SK-N-SH (cell line): Measurements from ENCODE around the gene CYP4F11. TPM values are rescaled to one million over a fixed set of nuclear protein-coding genes. Genes with fewer than 3 reads are reported as not detected.

ENCODE experiments used
- CTCF ChIA-PET: fragments of 300-600, 350-600 bp; formaldehyde crosslinking; extraction: SDS; loops from one replicate; lab custom pipeline; 2021; lab: Yijun Ruan, JAX
- POLR2A ChIA-PET: fragments of 350-600 bp; sonication (Branson Sonifier 250); formaldehyde crosslinking; extraction: SDS; loops from one replicate; lab custom pipeline; 2020; ENCODE audit warnings: antibody characterized with exemption, inconsistent platforms; lab: Yijun Ruan, JAX
- DNase-seq: peaks from one replicate; pipeline ENCODE4 v3.0.0; 2012
- H2AFZ ChIP-seq: fragments of 200-600 bp; sonication (generic); 2 replicates; pipeline ENCODE4 v1.8.1; 2016; ENCODE audit warnings: antibody characterized with exemption, mild to moderate bottlenecking, low read depth
- H3F3A ChIP-seq: fragments of 200-600 bp; sonication (generic); replicated peaks from 2 replicates; pipeline ENCODE3; 2016; ENCODE audit warnings: antibody characterized with exemption, mild to moderate bottlenecking; ENCODE audit not compliant: insufficient read depth
- H3K27ac ChIP-seq, 2 experiments: fragments of 200-500 bp in 1 of 2; fragments of 200-600 bp in 1 of 2; sonication (Bioruptor generic) in 1 of 2; sonication (generic), shearing (Covaris generic) in 1 of 2; 2 replicates each; pipeline versions ENCODE4 v1.5.1 to v1.6.1; 2014 to 2016; ENCODE audit warnings: low read depth in 2 of 2, inconsistent platforms in 1 of 2, low read length in 1 of 2, mild to moderate bottlenecking in 1 of 2, mixed read lengths in 1 of 2
- H3K27me3 ChIP-seq: fragments of 200-600 bp; sonication (generic), shearing (Covaris generic); 2 replicates; pipeline ENCODE4 v1.6.1; 2016; ENCODE audit warnings: mixed run types; ENCODE audit not compliant: insufficient read depth
- H3K36me3 ChIP-seq, 2 experiments: fragments of 200-500 bp in 1 of 2; fragments of 200-600 bp in 1 of 2; sonication (Bioruptor generic) in 1 of 2; sonication (generic) in 1 of 2; replicated peaks in 1 of 2; 2 replicates each; pipeline versions ENCODE3 to v1.5.1; 2014 to 2016; ENCODE audit warnings: low read length in 1 of 2, mild to moderate bottlenecking in 1 of 2; ENCODE audit not compliant: insufficient read depth in 2 of 2, control insufficient read depth in 1 of 2
- H3K4me1 ChIP-seq, 2 experiments: fragments of 200-500 bp in 1 of 2; fragments of 200-600 bp in 1 of 2; sonication (Bioruptor generic) in 1 of 2; sonication (generic), shearing (Covaris generic) in 1 of 2; 2 replicates each; pipeline versions ENCODE4 v1.5.1 to v1.6.1; 2014 to 2016; ENCODE audit warnings: low read depth in 1 of 2, low read length in 1 of 2, mixed run types in 1 of 2; ENCODE audit not compliant: insufficient read depth in 2 of 2, control insufficient read depth in 1 of 2
- H3K4me2 ChIP-seq: fragments of 200-600 bp; sonication (generic), shearing (Covaris generic); 2 replicates; pipeline ENCODE4 v1.6.1; 2017; ENCODE audit warnings: mixed run types
- H3K4me3 ChIP-seq, 2 experiments: fragments of 200-500 bp in 1 of 2; fragments of 200-600 bp in 1 of 2; sonication (Bioruptor generic) in 1 of 2; sonication (generic), shearing (Covaris generic) in 1 of 2; 2 replicates each; pipeline versions ENCODE4 v1.5.1 to v1.8.1; 2014 to 2016; ENCODE audit warnings: low read depth in 2 of 2, inconsistent platforms in 1 of 2, low read length in 1 of 2, mild to moderate bottlenecking in 1 of 2, mixed read lengths in 1 of 2, moderate library complexity in 1 of 2
- H3K79me2 ChIP-seq: fragments of 200-600 bp; sonication (generic); 2 replicates; pipeline ENCODE4 v1.8.1; 2017; ENCODE audit warnings: mild to moderate bottlenecking; ENCODE audit not compliant: insufficient read depth
- H3K9ac ChIP-seq: fragments of 200-600 bp; sonication (generic); 2 replicates; pipeline ENCODE4 v1.6.1; 2017; ENCODE audit warnings: mixed run types
- H3K9me2 ChIP-seq: fragments of 200-600 bp; sonication (generic); 2 replicates; pipeline ENCODE4 v1.6.1; 2017; ENCODE audit warnings: mixed run types
- H3K9me3 ChIP-seq: fragments of 200-600 bp; sonication (generic); 2 replicates; pipeline ENCODE4 v1.6.1; 2017; ENCODE audit warnings: mixed run types, mild to moderate bottlenecking, moderate library complexity
- H4K20me1 ChIP-seq: fragments of 200-600 bp; sonication (generic); 2 replicates; pipeline ENCODE4 v1.6.1; 2017; ENCODE audit warnings: mild to moderate bottlenecking, mixed run types; ENCODE audit not compliant: insufficient read depth
- EP300 ChIP-seq, 2 experiments: IDR thresholded peaks; 2 replicates each; pipeline versions ENCODE4 v1.4.0 to v1.6.1; 2012; ENCODE audit warnings: borderline replicate concordance in 1 of 2, low read depth in 1 of 2, low read length in 1 of 2
- EZH2phosphoT487 ChIP-seq: fragments of 200-600 bp; sonication (generic); IDR thresholded peaks from 2 replicates; pipeline ENCODE4 v1.6.1; 2017; ENCODE audit warnings: low read depth, mixed run types, mild to moderate bottlenecking, antibody characterized with exemption, moderate library complexity, borderline replicate concordance
- FOXJ3 ChIP-seq: sonication (generic); formaldehyde crosslinking; IDR thresholded peaks from 2 replicates; pipeline ENCODE4 v1.5.1; 2020; ENCODE audit warnings: mild to moderate bottlenecking, missing genetic modification reagents
- MAX ChIP-seq: IDR thresholded peaks from 2 replicates; pipeline ENCODE4 v1.4.0; 2012; ENCODE audit warnings: low read depth
- MEF2A ChIP-seq: IDR thresholded peaks from 2 replicates; pipeline ENCODE4 v1.4.0; 2012; ENCODE audit warnings: low read depth, borderline replicate concordance
- MXI1 ChIP-seq: IDR thresholded peaks from 2 replicates; pipeline ENCODE4 v1.6.1; 2012; ENCODE audit warnings: mild to moderate bottlenecking, low read depth, low read length, improper control_type of control experiment
- NRF1 ChIP-seq: IDR thresholded peaks from 2 replicates; pipeline ENCODE4 v1.6.1; 2012; ENCODE audit warnings: low read depth, mild to moderate bottlenecking, low read length
- PBX3 ChIP-seq: IDR thresholded peaks from 2 replicates; pipeline ENCODE4; 2012
- POLR2AphosphoS5 ChIP-seq: IDR thresholded peaks from 2 replicates; pipeline ENCODE4 v1.6.1; 2012; ENCODE audit warnings: low read depth, low read length
- RCOR1 ChIP-seq: fragments of 150-350 bp; IDR thresholded peaks from 2 replicates; pipeline ENCODE4 v1.6.1; 2017; ENCODE audit warnings: antibody characterized with exemption, low read length
- RFX5 ChIP-seq: IDR thresholded peaks from 2 replicates; pipeline ENCODE4 v1.6.1; 2012; ENCODE audit warnings: mild to moderate bottlenecking, improper control_type of control experiment, low read length
- RXRA ChIP-seq: IDR thresholded peaks from 2 replicates; pipeline ENCODE4 v1.4.0; 2012; ENCODE audit warnings: low read depth, mild to moderate bottlenecking, borderline replicate concordance
- SIN3A ChIP-seq: IDR thresholded peaks from 2 replicates; pipeline ENCODE4 v1.6.1; 2012; ENCODE audit warnings: low read depth, mild to moderate bottlenecking, low read length, moderate library complexity, borderline replicate concordance
- TEAD4 ChIP-seq: IDR thresholded peaks from 2 replicates; pipeline ENCODE4 v1.4.0; 2012; ENCODE audit warnings: mild to moderate bottlenecking, borderline replicate concordance; ENCODE audit not compliant: insufficient read depth
- USF2 ChIP-seq: fragments of 150-350 bp; IDR thresholded peaks from 2 replicates; pipeline ENCODE4 v1.6.1; 2017; ENCODE audit warnings: antibody characterized with exemption, low read length, low read depth, borderline replicate concordance
- WGBS: methylation state at CpG from one replicate; pipeline ENCODE4 v1.1.6; 2017; ENCODE audit warnings: low lambda C conversion rate; 5-methylcytosine and 5-hydroxymethylcytosine counted together
- polyA plus RNA-seq, 3 experiments: library from polyadenylated mRNA; depleted of rRNA; stranded (reverse); fragments of >200 nt; gene quantifications; 2 replicates each; pipeline ENCODE4 v1.2.3, GENCODE V29; 2012
- TF ChIP-seq, protein P1 (sequence below): IDR thresholded peaks from 2 replicates; pipeline ENCODE4 v1.6.1; 2012; ENCODE audit warnings: mild to moderate bottlenecking, low read depth, low read length, moderate library complexity
- TF ChIP-seq, protein P2 (sequence below): fragments of 150-350 bp; IDR thresholded peaks from 2 replicates; pipeline ENCODE4 v1.6.1; 2016; ENCODE audit warnings: mild to moderate bottlenecking, low read depth, low read length

Gene CYP4F11
- polyA plus RNA-seq, 1 of the 3 experiments (the other 2 are of a cell fraction) = 0.23 TPM

DNA sequence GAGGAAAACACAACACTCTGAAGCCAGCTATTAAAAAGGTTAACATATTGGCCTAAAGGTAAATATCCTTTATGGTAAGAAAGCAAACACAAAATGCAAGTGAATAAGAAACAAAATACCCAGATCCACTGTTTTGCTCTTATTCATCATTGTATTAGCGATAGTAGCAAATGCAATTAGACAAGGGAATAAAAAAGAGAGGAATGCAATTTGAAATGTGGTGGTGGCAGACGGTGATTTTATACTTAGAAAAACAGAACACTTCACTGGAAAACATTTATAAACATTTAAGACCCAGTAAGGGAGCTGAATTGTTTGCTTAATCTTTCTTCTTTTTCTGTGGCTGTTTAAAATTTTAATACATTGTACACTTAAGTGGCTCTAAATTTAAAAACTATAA is 19.2 kb downstream of the CYP4F11 start:
- H4K20me1 ChIP-seq = no peaks in the 10 kb centered on the region
- no peaks in the 10 kb centered on the region for H3K36me3 ChIP-seq
- no peak overlapping the region for H3K9ac ChIP-seq
- H3K4me2 ChIP-seq = no peak overlapping the region
- H3K79me2 ChIP-seq = no peaks in the 10 kb centered on the region
- TF ChIP-seq MAX (no peak), EP300 (IDR thresholded peaks at IDR 0.05; ENCODE audit: borderline replicate concordance in 1 of 2, low read depth in 1 of 2, low read length in 1 of 2) (no peak), USF2 (no peak), RCOR1 (no peak)
- TF ChIP-seq, protein P1, sequence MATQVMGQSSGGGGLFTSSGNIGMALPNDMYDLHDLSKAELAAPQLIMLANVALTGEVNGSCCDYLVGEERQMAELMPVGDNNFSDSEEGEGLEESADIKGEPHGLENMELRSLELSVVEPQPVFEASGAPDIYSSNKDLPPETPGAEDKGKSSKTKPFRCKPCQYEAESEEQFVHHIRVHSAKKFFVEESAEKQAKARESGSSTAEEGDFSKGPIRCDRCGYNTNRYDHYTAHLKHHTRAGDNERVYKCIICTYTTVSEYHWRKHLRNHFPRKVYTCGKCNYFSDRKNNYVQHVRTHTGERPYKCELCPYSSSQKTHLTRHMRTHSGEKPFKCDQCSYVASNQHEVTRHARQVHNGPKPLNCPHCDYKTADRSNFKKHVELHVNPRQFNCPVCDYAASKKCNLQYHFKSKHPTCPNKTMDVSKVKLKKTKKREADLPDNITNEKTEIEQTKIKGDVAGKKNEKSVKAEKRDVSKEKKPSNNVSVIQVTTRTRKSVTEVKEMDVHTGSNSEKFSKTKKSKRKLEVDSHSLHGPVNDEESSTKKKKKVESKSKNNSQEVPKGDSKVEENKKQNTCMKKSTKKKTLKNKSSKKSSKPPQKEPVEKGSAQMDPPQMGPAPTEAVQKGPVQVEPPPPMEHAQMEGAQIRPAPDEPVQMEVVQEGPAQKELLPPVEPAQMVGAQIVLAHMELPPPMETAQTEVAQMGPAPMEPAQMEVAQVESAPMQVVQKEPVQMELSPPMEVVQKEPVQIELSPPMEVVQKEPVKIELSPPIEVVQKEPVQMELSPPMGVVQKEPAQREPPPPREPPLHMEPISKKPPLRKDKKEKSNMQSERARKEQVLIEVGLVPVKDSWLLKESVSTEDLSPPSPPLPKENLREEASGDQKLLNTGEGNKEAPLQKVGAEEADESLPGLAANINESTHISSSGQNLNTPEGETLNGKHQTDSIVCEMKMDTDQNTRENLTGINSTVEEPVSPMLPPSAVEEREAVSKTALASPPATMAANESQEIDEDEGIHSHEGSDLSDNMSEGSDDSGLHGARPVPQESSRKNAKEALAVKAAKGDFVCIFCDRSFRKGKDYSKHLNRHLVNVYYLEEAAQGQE = no peak
- H3K9me2 ChIP-seq = no peaks in the 10 kb centered on the region
- ChIA-PET CTCF (no interaction called here), POLR2A (no interaction called here)
- 48% methylated on average over 2 of the region's 2 CpGs for WGBS
- H3K4me1 ChIP-seq = no peaks in the 10 kb centered on the region
- no peak overlapping the region for H3K27ac ChIP-seq
- no peaks in the 10 kb centered on the region for H3F3A ChIP-seq
- H3K27me3 ChIP-seq = peaks cover 13% of the 10 kb centered on the region
- H2AFZ ChIP-seq = no peak overlapping the region
- no peak for DNase-seq
- no peaks in the 10 kb centered on the region; the same call in 1 of the 2 replicates for H3K9me3 ChIP-seq
- H3K4me3 ChIP-seq = no peak overlapping the region

GRCh38 chr19:15913830-15914229 is 20.5 kb downstream of the CYP4F11 start:
- Histone ChIP-seq H3K27ac (no peak overlapping the region), H2AFZ (no peak overlapping the region), H3K36me3 (no peaks in the 10 kb centered on the region), H3K9ac (no peak overlapping the region), H3K4me3 (no peak overlapping the region), H3K4me1 (no peaks in the 10 kb centered on the region), H4K20me1 (no peaks in the 10 kb centered on the region), H3K4me2 (no peak overlapping the region), H3K9me3 (no peaks in the 10 kb centered on the region; the same call in 1 of the 2 replicates), H3K79me2 (no peaks in the 10 kb centered on the region), H3K9me2 (no peaks in the 10 kb centered on the region), H3K27me3 (peaks cover 13% of the 10 kb centered on the region), H3F3A (no peaks in the 10 kb centered on the region)
- TF ChIP-seq, protein P2, sequence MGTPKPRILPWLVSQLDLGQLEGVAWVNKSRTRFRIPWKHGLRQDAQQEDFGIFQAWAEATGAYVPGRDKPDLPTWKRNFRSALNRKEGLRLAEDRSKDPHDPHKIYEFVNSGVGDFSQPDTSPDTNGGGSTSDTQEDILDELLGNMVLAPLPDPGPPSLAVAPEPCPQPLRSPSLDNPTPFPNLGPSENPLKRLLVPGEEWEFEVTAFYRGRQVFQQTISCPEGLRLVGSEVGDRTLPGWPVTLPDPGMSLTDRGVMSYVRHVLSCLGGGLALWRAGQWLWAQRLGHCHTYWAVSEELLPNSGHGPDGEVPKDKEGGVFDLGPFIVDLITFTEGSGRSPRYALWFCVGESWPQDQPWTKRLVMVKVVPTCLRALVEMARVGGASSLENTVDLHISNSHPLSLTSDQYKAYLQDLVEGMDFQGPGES = no peak
- no peak for TF ChIP-seq EZH2phosphoT487
- TF ChIP-seq FOXJ3 (CRISPR knock-in tag) = no peak
- TF ChIP-seq MEF2A = no peak
- no peak for TF ChIP-seq MXI1
- TF ChIP-seq RXRA = no peak
- TF ChIP-seq MAX = no peak
- TF ChIP-seq RCOR1 = no peak
- no peak for TF ChIP-seq TEAD4
- no peak for TF ChIP-seq NRF1
- no peak for TF ChIP-seq RFX5
- no peak for TF ChIP-seq SIN3A
- TF ChIP-seq PBX3 = no peak
- no peak for TF ChIP-seq EP300 (IDR thresholded peaks at IDR 0.05; ENCODE audit: borderline replicate concordance in 1 of 2, low read depth in 1 of 2, low read length in 1 of 2)
- no peak for TF ChIP-seq POLR2AphosphoS5
- ChIA-PET CTCF (no interaction called here), POLR2A (no interaction called here)
- WGBS = 26% methylated on average over 7 of the region's 8 CpGs
- DNase-seq = no peak
